Body of pancreas (tissue), 4 donors: Measurements from ENCODE around the gene PPARA. TPM values are rescaled to one million over a fixed set of nuclear protein-coding genes. Genes with fewer than 3 reads are reported as not detected.

Experiments
- ATAC-seq: fragments of 150-250 bp; one replicate; pipeline ENCODE4 v1.9.1; 2016
- DNase-seq, 4 donors: peaks; one replicate each; pipeline ENCODE4 v3.0.0-alpha.2; 2019
- H3K27ac ChIP-seq, 4 donors: fragments of 200-600 bp; sonication (generic); 1 replicate in 3 of 4; 2 replicates in 1 of 4; pipeline versions ENCODE4 v1.5.1 to v1.6.1; 2016 to 2019; ENCODE audit warnings: mild to moderate bottlenecking in 1 of 4, mixed read lengths in 1 of 4, moderate library complexity in 1 of 4
- H3K27me3 ChIP-seq, 2 donors: fragments of 200-600 bp; sonication (generic); one replicate each; pipeline ENCODE4 v1.6.0; 2016; ENCODE audit warnings: mild to moderate bottlenecking in 1 of 2
- H3K36me3 ChIP-seq, 2 donors: fragments of 200-600 bp; sonication (generic); replicated peaks in 1 of 2; 2 replicates each; pipeline ENCODE4 v1.5.1; 2016; ENCODE audit warnings: low read depth in 2 of 2; ENCODE audit not compliant: insufficient read depth in 1 of 2
- H3K4me1 ChIP-seq: fragments of 200-600 bp; sonication (generic); one replicate; pipeline ENCODE4 v1.6.0; 2016
- H3K4me3 ChIP-seq, 2 donors: fragments of 200-600 bp; sonication (generic); 1 replicate in 1 of 2; 2 replicates in 1 of 2; pipeline ENCODE4 v1.5.1; 2016 to 2019
- H3K9me3 ChIP-seq, 3 donors: fragments of 200-600 bp; sonication (generic); 1 replicate in 2 of 3; 2 replicates in 1 of 3; pipeline ENCODE4 v1.5.1; 2016
- POLR2A ChIP-seq, 3 donors: fragments of 450-650 bp; IDR thresholded peaks; one replicate each; pipeline ENCODE4 v1.6.1; 2016; ENCODE audit warnings: antibody characterized with exemption in 3 of 3, mild to moderate bottlenecking in 2 of 3
- WGBS, 2 donors: methylation state at CpG; one replicate each; pipeline ENCODE4 v1.1.5; 2017; 5-methylcytosine and 5-hydroxymethylcytosine counted together
- intact Hi-C: fragments of 100-400 bp; cut with DNase I; formaldehyde crosslinking; loops from one replicate; pipeline ENCODE4 v1.15.1; 2023
- total RNA-seq, 2 donors: library from RNA; depleted of rRNA; stranded (reverse); fragments of >200 nt; gene quantifications; one replicate each; pipeline ENCODE4 v1.1.0, GENCODE V29; 2016
- TF ChIP-seq, protein P1 (sequence below), 7 experiments: fragments of 450-650 bp in 4 of 7; fragments of 200-600 bp in 3 of 7; sonication (generic) in 3 of 7; IDR thresholded peaks; one replicate each; pipeline ENCODE4 v1.5.1; 2016 to 2019; ENCODE audit warnings: antibody characterized with exemption in 7 of 7

The PPARA gene
- total RNA-seq, 2 donors from 2014 or later = 15.8 to 19.8 TPM

- intact Hi-C loops = loop anchor here (10.0 kb wide), 1 partner anchor 93 kb away; the partner anchor contains the start of gene PPARA
- 67 to 80% methylated on average over 1 to 2 of the region's 2 CpGs for WGBS, 2 donors
These were observed 97.2 kb downstream of the PPARA start for GRCh38 chr22:46247443-46247975.

GRCh38 chr22:46250035-46250782 lies 99.9 kb downstream of the PPARA start, which contains the start of gene CDPF1:
TSS of gene CDPF1 (minus strand) at chr22:46250293. CDS start at chr22:46248284, 2,009 bp downstream.
- peak; percentile 90 to 93 (median 91) for DNase-seq
- Histone ChIP-seq H3K27ac (peak within 1 kb of the TSS; percentile 59 to 87 (median 80)), H3K36me3 (no peaks in the 10 kb centered on the region), H3K4me1 (peaks cover 23% of the 10 kb centered on the region), H3K9me3 (no peaks in the 10 kb centered on the region), H3K4me3 (peak within 1 kb of the TSS; percentile 57 to 74), H3K27me3 (no peaks in the 10 kb centered on the region)
- TF ChIP-seq, protein P1, sequence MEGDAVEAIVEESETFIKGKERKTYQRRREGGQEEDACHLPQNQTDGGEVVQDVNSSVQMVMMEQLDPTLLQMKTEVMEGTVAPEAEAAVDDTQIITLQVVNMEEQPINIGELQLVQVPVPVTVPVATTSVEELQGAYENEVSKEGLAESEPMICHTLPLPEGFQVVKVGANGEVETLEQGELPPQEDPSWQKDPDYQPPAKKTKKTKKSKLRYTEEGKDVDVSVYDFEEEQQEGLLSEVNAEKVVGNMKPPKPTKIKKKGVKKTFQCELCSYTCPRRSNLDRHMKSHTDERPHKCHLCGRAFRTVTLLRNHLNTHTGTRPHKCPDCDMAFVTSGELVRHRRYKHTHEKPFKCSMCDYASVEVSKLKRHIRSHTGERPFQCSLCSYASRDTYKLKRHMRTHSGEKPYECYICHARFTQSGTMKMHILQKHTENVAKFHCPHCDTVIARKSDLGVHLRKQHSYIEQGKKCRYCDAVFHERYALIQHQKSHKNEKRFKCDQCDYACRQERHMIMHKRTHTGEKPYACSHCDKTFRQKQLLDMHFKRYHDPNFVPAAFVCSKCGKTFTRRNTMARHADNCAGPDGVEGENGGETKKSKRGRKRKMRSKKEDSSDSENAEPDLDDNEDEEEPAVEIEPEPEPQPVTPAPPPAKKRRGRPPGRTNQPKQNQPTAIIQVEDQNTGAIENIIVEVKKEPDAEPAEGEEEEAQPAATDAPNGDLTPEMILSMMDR (IDR thresholded peaks at IDR 0.05) = peak in 3 of 7 experiments; percentile 2 to 21 (median 9)
- peak; percentile 71 to 81 (median 74) for TF ChIP-seq POLR2A (IDR thresholded peaks at IDR 0.05)
- peak; percentile 96 for ATAC-seq
- intact Hi-C loops = no loop called here
- WGBS, 2 donors = 1 to 3% methylated on average over 17 to 88 of the region's 89 CpGs

More at GRCh38 chr22:46247443-46247975, 97.2 kb downstream of the PPARA start:
- ATAC-seq (no peak), DNase-seq (no peak)
- no peak overlapping the region for H3K27ac ChIP-seq
- H3K4me1 ChIP-seq = peaks cover 25% of the 10 kb centered on the region
- H3K36me3 ChIP-seq = no peaks in the 10 kb centered on the region
- no peaks in the 10 kb centered on the region for H3K27me3 ChIP-seq
- TF ChIP-seq, protein P1 (IDR thresholded peaks at IDR 0.05) = no peak
- no peak for TF ChIP-seq POLR2A (IDR thresholded peaks at IDR 0.05)
- no peaks in the 10 kb centered on the region for H3K9me3 ChIP-seq
- no peak overlapping the region for H3K4me3 ChIP-seq

- no peak for TF ChIP-seq POLR2A (IDR thresholded peaks at IDR 0.05)
- TF ChIP-seq, protein P1 (IDR thresholded peaks at IDR 0.05) = no peak
- H3K27ac ChIP-seq = peak overlapping the region in 3 of 4 donors; percentile 76 to 87 (median 85)
- peaks cover 17% of the 10 kb centered on the region for H3K4me1 ChIP-seq
- DNase-seq = peak in 1 of 4 donors; percentile 20
- 0 to 8% methylated on average over 6 to 24 of the region's 25 CpGs for WGBS, 2 donors
- intact Hi-C loops = no loop called here
- no peaks in the 10 kb centered on the region for H3K27me3 ChIP-seq
- H3K9me3 ChIP-seq = no peaks in the 10 kb centered on the region
- peak; percentile 12 for ATAC-seq
- peak overlapping the region; percentile 57 to 74 for H3K4me3 ChIP-seq
- no peaks in the 10 kb centered on the region for H3K36me3 ChIP-seq
These were observed 100.4 kb downstream of the PPARA start for GRCh38 chr22:46250783-46251125.

GRCh38 chr22:46251266-46251665 lies 100.9 kb downstream of the PPARA start:
- TF ChIP-seq, protein P1 (IDR thresholded peaks at IDR 0.05) = no peak
- TF ChIP-seq POLR2A (IDR thresholded peaks at IDR 0.05) = no peak
- ATAC-seq = no peak
- Histone ChIP-seq H3K9me3 (no peaks in the 10 kb centered on the region), H3K4me1 (peaks cover 15% of the 10 kb centered on the region), H3K4me3 (no peak overlapping the region), H3K27ac (peak overlapping the region in 1 of 4 donors; percentile 85), H3K27me3 (no peaks in the 10 kb centered on the region), H3K36me3 (no peaks in the 10 kb centered on the region)
- intact Hi-C loops = no loop called here
- no peak for DNase-seq
- WGBS, 2 donors = 79 to 85% methylated on average over 7 of the region's 7 CpGs
